ENCODE data around the gene CUTC.
"Not testable (repeated sequence)": the region's sequence is repeated elsewhere in the genome, so short reads cannot be mapped to it uniquely, and the experiment has no call there.

GRCh38 chr10:99734111-99734510 is 2.1 kb downstream of the CUTC start:
- not testable (repeated sequence) for TF ChIP-seq POLR2A (IDR thresholded peaks at IDR 0.05)
- TF ChIP-seq, protein P1, sequence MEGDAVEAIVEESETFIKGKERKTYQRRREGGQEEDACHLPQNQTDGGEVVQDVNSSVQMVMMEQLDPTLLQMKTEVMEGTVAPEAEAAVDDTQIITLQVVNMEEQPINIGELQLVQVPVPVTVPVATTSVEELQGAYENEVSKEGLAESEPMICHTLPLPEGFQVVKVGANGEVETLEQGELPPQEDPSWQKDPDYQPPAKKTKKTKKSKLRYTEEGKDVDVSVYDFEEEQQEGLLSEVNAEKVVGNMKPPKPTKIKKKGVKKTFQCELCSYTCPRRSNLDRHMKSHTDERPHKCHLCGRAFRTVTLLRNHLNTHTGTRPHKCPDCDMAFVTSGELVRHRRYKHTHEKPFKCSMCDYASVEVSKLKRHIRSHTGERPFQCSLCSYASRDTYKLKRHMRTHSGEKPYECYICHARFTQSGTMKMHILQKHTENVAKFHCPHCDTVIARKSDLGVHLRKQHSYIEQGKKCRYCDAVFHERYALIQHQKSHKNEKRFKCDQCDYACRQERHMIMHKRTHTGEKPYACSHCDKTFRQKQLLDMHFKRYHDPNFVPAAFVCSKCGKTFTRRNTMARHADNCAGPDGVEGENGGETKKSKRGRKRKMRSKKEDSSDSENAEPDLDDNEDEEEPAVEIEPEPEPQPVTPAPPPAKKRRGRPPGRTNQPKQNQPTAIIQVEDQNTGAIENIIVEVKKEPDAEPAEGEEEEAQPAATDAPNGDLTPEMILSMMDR (IDR thresholded peaks at IDR 0.05), result not testable (repeated sequence)
